HG02642 (cell line): ENCODE results near the gene ARHGAP15.
A peak's percentile ranks its signal among the peaks of the same experiment; 100 is the strongest.
"Not testable (repeated sequence)": the region's sequence is repeated elsewhere in the genome, so short reads cannot be mapped to it uniquely, and the experiment has no call there.

Experiments used
- ATAC-seq: cut with Tn5 transposase; IDR thresholded peaks from one replicate; pipeline ENCODE4 v1.9.1; 2021; ENCODE audit warnings: mild to moderate bottlenecking; ENCODE audit not compliant: unreplicated experiment, poor library complexity

Gene ARHGAP15

GRCh38 chr2:143503280-143503679, 374.1 kb downstream of the ARHGAP15 start:
- ATAC-seq: no peak

GRCh38 chr2:143504397-143504796, 375.2 kb downstream of the ARHGAP15 start:
- no peak for ATAC-seq

- no peak for ATAC-seq
Measured at GRCh38 chr2:143505542-143505941, 376.3 kb downstream of the ARHGAP15 start.

GRCh38 chr2:143513081-143513480, 383.9 kb downstream of the ARHGAP15 start:
- peak; percentile 75 for ATAC-seq

GRCh38 chr2:143514413-143514812, 385.2 kb downstream of the ARHGAP15 start:
- no peak for ATAC-seq

- ATAC-seq: no peak
Measured at GRCh38 chr2:143515318-143515717, 386.1 kb downstream of the ARHGAP15 start.

GRCh38 chr2:143519521-143519920, 390.3 kb downstream of the ARHGAP15 start:
- no peak for ATAC-seq

- no peak for ATAC-seq
Measured at GRCh38 chr2:143521396-143521795, 392.2 kb downstream of the ARHGAP15 start.

GRCh38 chr2:143522699-143523098, 393.5 kb downstream of the ARHGAP15 start:
- no peak for ATAC-seq

GRCh38 chr2:143524119-143524553, 394.9 kb downstream of the ARHGAP15 start:
- ATAC-seq: no peak

GRCh38 chr2:143524559-143525401, 395.6 kb downstream of the ARHGAP15 start:
- no peak for ATAC-seq

GRCh38 chr2:143525402-143525860, 396.2 kb downstream of the ARHGAP15 start:
- ATAC-seq: no peak

- no peak for ATAC-seq
Measured at GRCh38 chr2:143526498-143526897, 397.3 kb downstream of the ARHGAP15 start.

GRCh38 chr2:143528021-143528420, 398.8 kb downstream of the ARHGAP15 start:
- no peak for ATAC-seq

- ATAC-seq: no peak
Measured at GRCh38 chr2:143529118-143529720, 400.0 kb downstream of the ARHGAP15 start.

- ATAC-seq: no peak
Measured at GRCh38 chr2:143530758-143531157, 401.5 kb downstream of the ARHGAP15 start.

GRCh38 chr2:143532061-143532460, 402.8 kb downstream of the ARHGAP15 start:
- no peak for ATAC-seq

- ATAC-seq: no peak
Measured at GRCh38 chr2:143533846-143534245, 404.6 kb downstream of the ARHGAP15 start.

- no peak for ATAC-seq
Measured at GRCh38 chr2:143535802-143536201, 406.6 kb downstream of the ARHGAP15 start.

- ATAC-seq: not testable (repeated sequence)
Measured at GRCh38 chr2:143541899-143542298, 412.7 kb downstream of the ARHGAP15 start.

GRCh38 chr2:143545059-143545948, 416.1 kb downstream of the ARHGAP15 start:
- no peak for ATAC-seq
